RKO (cell line): ENCODE data around the gene HEXD.

Experiments
- DNase-seq: peaks from one replicate; pipeline ENCODE4 v3.0.0-alpha.2; 2016; ENCODE audit warnings: low spot score

The HEXD gene

DNA sequence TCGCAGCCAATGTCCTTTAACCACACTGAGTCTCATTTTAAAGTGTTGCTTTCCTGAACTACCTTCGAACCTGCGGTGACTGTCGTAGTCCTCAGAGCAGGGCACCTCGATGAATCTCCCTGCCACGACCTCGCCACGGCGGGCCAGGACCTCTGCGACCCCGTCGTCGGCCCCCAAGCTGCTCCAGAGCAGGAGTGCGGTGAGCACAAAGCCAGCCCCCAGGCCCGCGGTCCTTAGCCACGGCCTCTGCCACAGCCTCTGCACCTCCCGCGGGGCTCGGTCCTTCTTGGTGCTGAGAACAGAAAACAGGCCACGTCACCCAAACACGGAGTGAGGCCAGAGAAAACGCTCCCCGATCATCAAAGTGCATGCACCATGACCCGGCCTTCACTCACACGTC is 2.8 kb upstream of the HEXD start:
- no peak for DNase-seq

DNA sequence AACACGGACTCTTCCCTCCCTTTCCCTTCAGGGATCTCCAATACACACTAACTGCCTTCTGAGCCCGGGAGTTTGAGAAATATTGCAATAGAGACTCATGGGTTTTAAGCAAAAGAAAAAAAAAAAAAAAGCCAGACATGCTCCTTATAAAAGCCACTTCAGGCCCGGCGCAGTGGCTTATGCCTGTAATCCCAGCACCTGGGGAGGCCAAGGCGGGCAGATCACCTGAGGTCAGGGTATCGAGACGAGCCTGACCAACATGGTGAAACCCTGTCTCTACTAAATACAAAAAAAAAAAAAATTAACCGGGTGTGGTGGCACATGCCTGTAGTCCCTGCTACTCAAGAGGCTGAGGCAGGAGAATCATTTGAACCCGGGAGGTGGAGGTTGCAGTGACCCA is 2.4 kb upstream of the HEXD start:
- DNase-seq: no peak

DNA sequence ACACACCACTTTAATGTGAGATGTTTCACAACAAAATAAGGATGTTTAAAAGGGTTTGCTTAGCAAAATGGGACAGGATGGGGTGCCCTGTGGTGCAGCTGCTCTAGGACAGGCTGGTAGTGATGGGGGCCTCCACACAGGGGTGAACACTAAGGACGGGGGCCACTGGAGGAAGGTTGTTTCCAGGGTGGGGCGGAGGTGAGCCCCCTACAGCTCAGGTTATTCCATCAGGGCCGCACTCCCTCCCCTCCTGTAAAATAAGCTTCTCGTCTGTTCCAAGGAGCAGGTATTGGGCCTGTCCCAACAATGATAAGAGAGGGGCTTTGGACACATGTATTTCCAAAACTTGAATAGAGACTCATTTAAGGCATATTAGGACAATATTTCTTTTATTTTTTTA is 1.9 kb upstream of the HEXD start:
- no peak for DNase-seq

DNA sequence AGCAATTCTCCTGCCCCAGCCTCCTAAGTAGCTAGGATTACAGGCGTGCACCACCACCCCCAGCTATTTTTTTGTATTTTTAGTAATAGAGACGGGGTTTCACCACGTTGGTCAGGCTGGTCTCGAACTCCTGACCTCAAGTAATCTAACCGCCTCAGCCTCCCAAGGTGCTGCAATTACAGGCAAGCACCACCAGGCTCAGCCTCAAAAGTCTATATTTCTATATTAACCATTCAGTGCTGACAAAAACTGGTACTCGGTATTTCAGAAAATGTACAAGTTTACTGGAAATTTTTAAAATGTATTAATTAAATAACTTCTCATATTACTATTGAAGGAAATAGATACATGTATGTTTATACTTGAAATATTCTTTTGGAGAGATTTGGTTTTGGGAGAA is 1.4 kb upstream of the HEXD start:
- DNase-seq: peak; percentile 56

DNA sequence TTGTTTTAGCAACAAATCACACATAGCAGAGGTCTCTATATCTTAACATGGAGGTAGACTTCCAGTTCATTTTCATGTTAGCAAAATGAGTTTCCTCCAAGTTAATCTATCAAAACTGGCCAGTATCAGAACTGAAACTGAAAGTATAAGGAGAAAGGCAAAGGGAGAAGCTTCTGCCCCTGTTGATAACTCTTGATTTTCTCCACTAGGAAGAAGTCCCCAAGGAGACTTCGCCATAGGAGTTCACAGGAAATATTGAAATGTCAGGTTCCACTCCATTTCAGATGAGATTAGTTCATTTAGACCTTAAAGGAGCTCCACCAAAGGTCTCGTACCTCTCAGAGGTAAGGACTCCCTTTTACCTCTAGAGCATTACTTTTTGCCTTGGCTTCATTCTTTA is 1.4 kb downstream of the HEXD start:
- DNase-seq: no peak

DNA sequence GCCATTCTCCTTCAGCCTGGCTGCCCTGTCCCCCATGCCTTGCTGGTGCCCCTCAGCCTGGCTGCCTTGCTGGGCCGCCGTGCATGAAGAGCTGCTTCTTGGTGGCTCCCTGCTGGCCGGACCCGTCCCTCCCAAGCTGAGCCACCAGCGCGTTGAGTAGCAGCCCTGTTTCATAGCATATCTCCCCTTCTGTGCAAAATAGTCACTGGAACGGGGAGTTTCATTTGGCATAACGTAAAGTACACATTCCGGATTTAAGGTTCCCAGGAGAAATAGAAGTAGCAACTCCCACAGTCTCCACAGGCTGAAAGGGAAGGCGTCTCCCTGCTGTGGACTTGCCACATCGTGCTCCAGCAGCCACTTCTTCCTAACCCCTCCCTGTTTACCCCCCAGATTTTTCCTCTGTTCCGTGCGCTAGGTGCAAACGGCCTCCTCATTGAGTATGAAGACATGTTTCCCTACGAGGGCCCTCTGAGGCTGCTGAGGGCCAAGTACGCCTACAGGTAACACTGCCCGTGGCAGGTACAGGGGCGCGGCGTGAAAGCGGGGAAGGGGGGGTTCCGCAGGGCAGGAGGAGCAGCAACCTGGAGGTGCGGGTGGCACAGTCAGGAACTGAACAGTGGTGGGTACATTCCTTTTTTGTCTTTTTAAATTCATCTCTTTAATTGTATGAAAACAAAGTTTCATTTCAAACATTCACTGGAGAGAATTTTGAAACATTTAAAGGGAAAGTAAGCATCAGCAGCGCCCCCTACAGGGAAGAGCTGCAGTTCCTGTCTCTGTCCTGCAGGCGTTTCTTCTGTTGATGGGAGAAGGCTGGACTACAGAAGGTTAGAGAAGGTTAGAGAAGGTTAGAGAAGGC is 6.1 kb downstream of the HEXD start:
- peak; percentile 34 for DNase-seq

DNA sequence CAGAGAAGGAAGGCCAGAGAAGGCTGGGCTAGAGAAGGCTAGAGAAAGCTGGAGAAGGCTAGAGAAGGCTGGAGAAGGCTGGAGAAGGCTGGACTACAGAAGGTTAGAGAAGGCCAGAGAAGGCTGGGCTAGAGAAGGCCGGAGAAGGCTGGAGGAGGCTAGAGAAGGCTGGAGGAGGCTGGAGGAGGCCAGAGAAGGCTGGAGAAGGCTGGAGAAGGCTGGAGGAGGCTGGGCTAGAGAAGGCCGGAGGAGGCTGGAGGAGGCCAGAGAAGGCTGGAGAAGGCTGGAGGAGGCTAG is 6.7 kb downstream of the HEXD start:
- DNase-seq: no peak

DNA sequence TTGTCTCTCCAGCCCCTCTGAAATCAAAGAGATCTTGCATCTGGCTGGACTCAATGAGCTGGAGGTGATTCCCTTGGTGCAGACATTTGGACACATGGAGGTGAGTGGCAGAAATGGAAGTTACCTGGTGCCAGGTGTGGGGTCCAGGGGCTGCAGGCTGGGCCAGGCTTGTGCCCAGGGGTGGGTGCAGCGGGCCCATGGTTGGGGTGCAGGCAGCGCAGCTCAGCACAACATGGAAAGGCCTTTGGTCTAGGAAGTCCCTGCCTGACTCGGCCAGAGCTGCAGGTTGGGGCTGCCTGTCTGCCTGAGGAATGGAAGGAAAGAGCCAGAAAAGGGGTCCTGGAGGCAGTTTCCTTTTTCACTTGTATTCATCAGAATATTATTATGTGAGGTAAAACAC is 10.4 kb downstream of the HEXD start:
- DNase-seq: no peak

DNA sequence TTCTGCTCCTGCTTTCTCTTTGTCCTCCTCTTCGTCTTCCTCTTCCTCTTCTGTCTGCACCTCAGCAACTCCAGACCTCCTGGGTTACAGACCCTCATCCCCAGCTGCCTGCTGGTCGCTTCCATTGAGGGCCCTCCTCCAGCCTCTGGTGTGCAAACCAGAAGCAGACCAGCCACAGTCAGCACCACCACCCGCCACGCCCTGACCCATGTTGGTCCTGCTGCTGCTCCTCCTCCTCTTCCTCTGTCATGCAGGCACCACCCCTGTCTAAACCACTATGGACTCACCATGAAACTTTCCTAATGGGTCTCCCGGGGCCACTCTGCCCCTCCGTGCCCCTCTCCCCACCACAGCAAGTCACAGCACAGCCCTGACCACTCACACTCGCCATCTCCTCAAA is 11.7 kb downstream of the HEXD start:
- DNase-seq: no peak

DNA sequence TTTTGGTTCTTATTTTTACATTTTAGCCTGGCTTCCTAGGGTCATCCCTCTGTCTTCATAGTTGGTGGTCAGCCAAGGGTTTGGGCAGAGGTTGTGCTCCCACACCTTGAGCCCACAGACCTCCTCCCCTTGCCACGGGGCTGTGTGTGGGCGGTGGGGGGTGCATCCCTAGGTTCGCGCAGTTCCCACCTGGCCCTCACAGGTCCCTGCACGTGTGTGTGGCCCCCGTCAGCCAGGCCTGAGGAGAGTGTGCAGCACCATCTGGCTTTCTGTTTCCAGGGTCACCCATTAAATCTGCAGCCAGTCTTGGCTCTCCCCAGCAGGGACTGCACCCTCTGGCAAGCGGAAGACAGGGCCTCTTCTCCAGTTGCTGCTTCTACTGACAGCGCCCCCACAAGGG is 13.9 kb downstream of the HEXD start:
- no peak for DNase-seq

DNA sequence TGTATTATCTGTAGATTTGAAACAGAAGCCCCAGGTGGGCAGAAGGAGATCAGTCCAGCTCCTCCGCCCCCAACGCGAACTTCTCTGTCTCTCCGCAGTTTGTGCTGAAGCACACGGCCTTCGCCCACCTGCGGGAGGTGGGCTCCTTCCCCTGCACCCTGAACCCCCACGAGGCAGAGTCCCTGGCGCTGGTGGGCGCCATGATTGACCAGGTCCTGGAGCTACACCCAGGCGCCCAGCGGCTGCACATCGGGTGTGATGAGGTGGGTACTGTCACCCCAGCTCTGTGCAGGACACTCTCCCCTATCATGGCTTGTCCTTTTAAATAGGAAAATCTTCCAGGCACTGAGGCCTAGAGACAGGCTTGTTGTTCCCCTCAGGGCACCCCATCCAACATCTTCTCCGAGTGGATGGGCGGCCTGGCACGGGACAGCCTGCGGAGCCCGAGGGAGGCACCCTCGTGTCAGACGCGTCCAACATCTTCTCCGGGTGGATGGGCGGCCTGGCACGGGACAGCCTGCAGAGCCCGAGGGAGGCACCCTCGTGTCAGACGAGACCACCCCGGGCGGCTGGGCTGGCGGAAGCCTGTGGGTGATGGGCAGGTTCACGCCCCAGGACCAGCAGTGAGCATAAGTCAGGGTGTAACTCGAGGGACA is 15.5 kb downstream of the HEXD start:
- DNase-seq: no peak

DNA sequence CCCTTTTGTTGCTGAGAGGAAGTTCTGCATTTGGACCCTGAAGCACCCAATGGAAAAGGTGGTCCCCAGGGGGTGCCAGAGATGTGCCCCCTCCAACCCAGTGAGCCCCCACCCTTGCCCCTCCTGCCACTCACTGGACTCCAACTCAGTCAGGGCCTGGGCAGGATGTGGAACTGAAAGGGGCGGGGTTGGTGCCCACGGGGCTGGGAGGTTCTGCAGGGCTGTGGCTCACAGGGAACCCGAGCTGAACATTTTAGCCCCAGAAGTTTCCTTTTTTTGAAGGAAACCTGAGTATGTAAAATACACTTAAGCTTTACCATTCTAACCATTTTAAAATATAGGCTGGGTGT is 16.0 kb downstream of the HEXD start:
- no peak for DNase-seq

DNA sequence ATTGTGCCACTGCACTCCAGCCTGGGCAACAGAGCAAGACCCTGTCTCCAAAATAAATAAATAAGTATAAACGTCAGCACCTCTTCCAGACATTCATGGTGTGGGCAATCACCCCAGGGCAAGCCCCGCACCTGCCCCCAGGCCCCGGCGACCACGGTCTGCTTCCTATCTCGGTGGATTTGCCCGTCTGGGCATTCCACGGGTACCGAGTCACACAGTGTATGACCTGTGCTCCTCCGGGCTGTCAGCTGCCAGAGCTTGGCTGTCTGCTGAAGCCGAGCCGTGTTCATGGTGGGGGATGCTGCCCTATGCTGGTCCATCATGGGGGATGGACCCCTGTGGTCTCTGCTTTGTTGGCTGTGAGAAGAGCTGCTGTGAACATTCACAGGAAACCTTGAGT is 17.0 kb downstream of the HEXD start:
- DNase-seq: no peak

DNA sequence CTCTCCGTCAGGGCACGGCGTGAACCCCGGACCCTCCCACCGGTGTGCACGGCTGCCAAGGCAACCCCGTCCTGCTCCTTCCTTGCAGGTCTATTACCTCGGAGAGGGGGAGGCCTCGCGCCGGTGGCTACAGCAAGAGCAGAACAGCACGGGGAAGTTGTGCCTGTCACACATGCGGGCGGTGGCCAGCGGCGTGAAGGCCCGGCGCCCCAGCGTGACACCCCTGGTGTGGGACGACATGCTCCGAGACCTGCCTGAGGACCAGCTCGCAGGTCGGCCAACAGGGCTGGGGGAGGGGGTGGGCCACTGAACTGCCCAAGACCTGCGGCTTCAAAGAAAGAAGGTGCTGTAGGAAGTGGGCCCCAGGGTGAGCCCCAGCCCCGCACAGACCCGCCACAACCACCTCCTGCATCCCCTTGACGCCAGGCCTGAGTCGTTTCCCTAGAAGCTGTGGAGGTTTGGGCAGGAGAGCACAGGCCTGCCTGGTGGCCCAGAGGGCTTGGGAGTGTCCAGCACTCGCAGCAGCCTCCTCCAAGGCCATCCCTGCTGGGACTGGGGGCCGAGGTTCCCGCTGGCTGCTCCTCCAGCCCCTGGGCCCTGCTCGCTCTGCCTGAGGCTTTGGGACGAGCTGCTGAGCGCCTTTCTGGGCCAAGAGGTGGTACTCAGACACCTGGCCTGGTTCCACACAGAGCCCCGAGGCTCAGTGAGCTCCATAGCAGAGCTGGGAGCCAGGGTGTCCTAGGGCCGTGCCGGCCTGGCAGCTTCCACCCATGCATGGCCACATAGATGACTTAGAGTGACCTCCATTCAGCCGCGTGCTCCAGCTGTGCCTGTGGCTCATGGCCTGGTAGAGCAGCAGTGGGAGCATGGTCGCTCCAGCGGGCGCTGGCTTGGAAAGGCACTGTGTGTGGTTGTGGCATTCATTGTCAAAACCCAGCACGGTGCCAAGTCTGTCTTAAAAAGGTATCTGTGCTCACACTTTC is 17.7 kb downstream of the HEXD start:
- no peak for DNase-seq

DNA sequence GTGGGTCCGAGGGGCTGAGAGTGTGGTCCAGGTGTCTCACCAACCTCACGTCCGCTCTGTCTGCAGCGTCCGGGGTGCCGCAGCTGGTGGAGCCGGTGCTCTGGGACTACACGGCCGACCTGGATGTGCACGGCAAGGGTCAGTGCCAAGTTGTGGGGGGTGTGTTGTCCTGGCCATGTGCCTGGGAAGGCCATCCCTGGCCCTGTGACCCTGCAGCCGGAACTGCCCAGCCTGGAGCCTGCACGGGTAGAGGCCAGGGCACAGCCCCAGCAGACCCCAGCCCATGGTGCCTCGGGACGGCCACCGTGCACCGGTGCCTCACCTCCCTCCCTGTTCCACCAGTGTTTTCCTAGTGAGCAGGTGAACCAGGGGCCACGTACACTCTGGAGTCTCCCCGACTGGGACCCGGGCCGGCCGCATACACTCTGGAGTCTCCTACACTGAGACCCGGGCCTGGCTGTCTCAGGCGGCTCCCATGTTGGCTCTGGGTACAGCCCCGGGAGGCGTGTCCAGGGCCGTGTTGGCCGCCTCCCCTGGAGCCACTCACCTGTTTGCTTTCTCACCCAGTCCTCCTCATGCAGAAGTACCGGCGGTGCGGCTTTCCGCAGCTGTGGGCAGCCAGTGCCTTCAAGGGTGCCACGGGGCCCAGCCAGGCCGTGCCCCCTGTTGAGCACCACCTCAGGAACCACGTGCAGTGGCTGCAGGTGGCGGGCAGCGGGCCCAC is 18.6 kb downstream of the HEXD start:
- DNase-seq: no peak

DNA sequence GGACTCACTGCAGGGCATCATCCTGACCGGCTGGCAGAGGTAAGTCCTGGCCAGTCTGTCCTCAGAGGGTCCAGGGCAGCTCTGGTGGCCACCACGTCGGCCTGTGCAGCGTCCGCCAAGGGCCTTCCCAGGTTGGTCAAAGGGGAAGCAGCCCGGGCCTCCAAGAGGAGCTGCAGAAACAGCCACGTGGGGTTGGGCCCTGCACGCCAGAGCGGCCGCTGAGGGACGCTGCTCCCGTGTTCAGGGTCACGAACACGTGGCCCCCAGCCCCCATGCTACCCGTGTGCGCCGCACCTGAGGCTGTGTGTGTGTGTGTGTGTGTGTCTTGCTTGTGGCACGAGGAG is 19.1 kb downstream of the HEXD start:
- no peak for DNase-seq

DNA sequence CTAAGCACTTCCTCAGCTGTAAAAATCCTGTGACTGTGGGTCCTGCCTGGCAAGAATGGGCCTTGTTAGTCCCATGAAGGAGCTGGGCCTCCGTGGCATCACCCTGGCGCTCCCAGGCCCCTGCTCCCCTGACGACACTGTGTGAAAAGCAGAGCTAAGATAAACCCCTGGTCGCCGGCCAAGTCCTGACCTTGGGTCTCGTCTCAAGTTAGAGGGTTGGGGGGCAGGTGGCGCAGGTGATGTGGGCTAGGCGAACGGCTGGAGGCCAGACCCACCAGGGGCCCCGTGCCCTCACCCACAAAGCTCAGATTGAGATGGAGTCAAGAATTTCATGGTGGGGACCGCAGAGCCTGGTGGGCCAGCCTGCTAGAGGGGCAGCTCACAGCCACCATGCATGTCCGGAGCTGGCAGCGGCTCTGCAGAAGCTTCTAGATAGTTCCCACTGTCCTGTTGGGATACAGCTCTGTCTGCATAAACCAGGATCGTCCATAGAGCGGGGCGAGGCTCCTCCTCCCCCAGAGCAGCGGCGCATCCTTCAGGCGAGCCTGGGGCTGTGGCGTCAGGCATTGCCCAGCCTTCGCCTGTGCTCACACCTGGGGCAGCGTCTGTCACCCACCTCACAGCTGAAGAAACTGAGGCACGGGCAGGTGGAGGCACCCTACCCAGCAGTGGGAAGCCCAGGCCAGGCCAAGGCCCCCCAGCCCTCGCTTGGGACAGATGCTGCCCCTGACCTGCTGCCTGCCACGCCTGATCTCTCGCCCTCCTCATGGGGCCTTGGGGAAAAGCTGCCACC is 20.4 kb downstream of the HEXD start:
- DNase-seq: no peak

DNA sequence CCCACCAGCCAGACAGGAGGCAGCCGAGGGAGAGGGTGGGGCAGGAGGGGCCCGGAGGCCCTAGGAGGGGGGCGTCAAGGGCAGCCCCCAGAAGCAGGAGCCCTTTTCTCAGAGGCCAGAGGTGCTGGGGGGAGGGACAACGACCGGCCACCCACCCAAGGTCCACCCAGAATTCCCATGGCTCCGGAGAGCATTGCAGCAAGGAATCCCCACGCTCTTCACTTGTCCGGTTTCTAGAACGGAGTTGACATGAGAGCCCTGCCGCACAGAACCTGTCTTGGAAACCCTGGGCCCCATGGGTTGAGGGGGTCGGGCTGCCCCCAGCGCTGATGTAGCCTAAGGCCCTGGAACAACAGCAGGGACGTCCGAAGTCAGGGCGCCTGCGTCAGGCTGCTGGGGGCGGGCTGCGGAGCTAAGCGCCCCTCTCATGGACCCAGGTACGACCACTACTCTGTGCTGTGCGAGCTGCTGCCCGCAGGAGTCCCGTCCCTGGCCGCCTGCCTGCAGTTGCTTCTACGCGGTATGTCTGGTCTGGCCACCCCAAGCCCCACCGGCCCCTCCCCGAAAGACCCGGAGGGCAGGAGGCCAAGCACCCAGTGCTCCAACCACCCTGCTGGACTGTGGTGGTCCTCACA is 21.2 kb downstream of the HEXD start:
- no peak for DNase-seq

DNA sequence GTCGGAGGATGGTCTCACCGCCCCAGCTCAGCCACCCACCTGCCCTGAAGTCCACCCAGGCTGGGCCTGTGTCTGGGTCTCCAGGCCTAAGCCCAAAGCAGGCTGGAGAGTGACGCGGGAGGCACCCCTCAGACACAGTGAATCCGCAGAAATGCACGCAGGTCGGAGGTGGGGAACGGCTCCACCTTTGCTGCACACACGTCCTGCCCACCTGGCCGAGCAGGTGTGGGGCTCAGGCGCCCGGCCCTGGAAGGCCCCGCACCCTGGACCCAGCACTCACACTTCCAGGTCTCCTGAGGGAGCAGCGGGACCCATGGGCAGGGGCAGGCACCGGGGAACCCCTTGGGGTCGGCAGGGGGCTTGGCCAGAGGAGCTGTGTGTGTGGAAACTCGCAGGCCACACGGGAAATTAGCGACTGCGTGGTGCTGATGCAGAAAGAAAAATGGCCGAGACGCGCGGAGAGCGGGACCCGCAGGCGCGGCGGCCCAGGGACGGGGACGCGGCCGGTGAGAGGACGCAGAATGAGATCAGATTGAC is 21.8 kb downstream of the HEXD start:
- no peak for DNase-seq

DNA sequence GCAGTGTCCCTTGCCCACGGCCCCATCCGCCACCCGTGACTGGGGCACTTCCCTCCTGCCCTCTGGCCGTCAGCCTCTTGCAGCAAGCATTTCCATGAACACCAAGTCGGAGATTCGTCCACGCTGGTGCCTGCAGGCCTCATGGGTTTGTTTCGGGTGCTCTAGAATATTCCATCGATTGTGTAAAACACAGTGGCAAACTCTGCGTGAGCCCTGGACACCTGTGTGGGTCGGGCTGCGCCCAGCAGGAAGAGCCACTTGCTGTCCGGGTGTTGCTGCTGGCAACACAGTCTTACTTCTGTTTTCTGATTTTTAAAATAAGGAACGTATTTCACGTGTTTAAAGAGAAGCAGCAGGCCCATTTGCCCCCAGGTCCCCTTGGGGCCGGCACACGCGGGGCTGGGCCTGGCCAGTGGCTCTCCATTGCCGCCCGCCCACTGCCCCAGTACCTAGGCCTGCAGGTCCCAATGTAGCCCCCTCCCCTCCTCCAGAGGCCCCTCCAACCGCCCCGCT is 22.4 kb downstream of the HEXD start:
- DNase-seq: no peak
